ENCODE results near the gene DPF3.

DNA sequence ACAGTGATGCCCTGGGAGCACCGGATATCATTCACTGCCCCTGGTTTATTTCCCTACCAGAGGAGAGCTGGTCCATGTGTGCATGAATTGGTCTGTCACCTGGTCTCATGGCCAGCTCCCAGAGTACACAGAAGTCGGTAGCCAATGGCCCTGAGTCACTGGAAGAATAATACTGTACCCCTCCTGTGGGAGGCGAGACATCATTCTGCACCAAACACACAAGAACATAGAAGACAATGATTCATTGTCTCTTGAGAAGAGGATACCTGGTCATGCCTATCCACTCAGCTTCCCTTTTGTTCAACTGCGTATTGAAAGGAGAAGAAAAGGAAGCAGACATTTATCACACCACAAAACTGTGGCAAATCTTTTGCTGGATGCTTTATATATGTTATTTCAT is 216.2 kb downstream of the DPF3 start:
- TF ChIP-seq POLR2A (IDR thresholded peaks at IDR 0.05): no peak
- TF ChIP-seq, protein P1, sequence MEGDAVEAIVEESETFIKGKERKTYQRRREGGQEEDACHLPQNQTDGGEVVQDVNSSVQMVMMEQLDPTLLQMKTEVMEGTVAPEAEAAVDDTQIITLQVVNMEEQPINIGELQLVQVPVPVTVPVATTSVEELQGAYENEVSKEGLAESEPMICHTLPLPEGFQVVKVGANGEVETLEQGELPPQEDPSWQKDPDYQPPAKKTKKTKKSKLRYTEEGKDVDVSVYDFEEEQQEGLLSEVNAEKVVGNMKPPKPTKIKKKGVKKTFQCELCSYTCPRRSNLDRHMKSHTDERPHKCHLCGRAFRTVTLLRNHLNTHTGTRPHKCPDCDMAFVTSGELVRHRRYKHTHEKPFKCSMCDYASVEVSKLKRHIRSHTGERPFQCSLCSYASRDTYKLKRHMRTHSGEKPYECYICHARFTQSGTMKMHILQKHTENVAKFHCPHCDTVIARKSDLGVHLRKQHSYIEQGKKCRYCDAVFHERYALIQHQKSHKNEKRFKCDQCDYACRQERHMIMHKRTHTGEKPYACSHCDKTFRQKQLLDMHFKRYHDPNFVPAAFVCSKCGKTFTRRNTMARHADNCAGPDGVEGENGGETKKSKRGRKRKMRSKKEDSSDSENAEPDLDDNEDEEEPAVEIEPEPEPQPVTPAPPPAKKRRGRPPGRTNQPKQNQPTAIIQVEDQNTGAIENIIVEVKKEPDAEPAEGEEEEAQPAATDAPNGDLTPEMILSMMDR (IDR thresholded peaks at IDR 0.05): no peak

Data from heart left ventricle (tissue), 13 donors.